Left lung (tissue), 10 donors: ENCODE data around the gene WDR26. TPM values are rescaled to one million over a fixed set of nuclear protein-coding genes. Genes with fewer than 3 reads are reported as not detected.
"Not testable (repeated sequence)": the region's sequence is repeated elsewhere in the genome, so short reads cannot be mapped to it uniquely, and the experiment has no call there.

ENCODE experiments used
- ATAC-seq: fragments of 200-7000 bp; cut with Tn5 transposase; one replicate; pipeline ENCODE4 v1.9.1; 2020; ENCODE audit warnings: moderate library complexity
- DNase-seq, 4 donors: peaks; one replicate each; pipeline ENCODE4 v3.0.0-alpha.2; 2013 to 2020
- H3K27ac ChIP-seq, 2 donors: fragments of 200-600 bp; sonication (generic) in 1 of 2; one replicate each; pipeline versions ENCODE4 v1.5.0 to v1.8.0; 2020 to 2021
- H3K27me3 ChIP-seq, 2 donors: fragments of 200-600 bp; sonication (generic) in 1 of 2; one replicate each; pipeline versions ENCODE4 v1.5.0 to v1.8.0; 2020 to 2021
- H3K36me3 ChIP-seq, 2 donors: fragments of 200-600 bp; sonication (generic) in 1 of 2; one replicate each; pipeline versions ENCODE4 v1.5.0 to v1.8.0; 2020 to 2021
- H3K4me1 ChIP-seq, 2 donors: fragments of 200-600 bp; one replicate each; pipeline ENCODE4 v1.8.0; 2021
- H3K4me3 ChIP-seq, 2 donors: fragments of 200-600 bp; sonication (generic) in 1 of 2; one replicate each; pipeline versions ENCODE4 v1.5.0 to v1.8.0; 2020 to 2021; ENCODE audit warnings: mild to moderate bottlenecking in 1 of 2
- H3K9me3 ChIP-seq, 2 donors: fragments of 200-600 bp; sonication (generic) in 1 of 2; one replicate each; pipeline versions ENCODE4 v1.5.0 to v1.8.0; 2020 to 2021
- intact Hi-C, 2 donors: fragments of 100-400 bp; cut with DNase I; formaldehyde crosslinking; loops; one replicate each; pipeline versions ENCODE4 v1.11.2 to v1.14.2; 2022
- polyA plus RNA-seq, 6 donors: library from polyadenylated mRNA; unstranded; fragments of 120-200 nt; gene quantifications; one replicate each; pipeline ENCODE4 v1.2.1, GENCODE V29; 2013; ENCODE audit not compliant: insufficient read length in 6 of 6
- total RNA-seq, 2 donors: library from RNA; stranded (reverse); fragmentation: NEBNext Ultra II Directional; extraction: Animal tissue kit (Norgen Biotek cat#: 25700); gene quantifications; one replicate each; pipeline ENCODE4 v1.2.1, GENCODE V29; 2021
- TF ChIP-seq, protein P1 (sequence below), 2 donors: fragments of 200-600 bp; sonication (generic) in 1 of 2; IDR thresholded peaks; one replicate each; pipeline versions ENCODE4 v1.5.0 to v1.8.0; 2021; ENCODE audit warnings: antibody characterized with exemption in 2 of 2
- donor health status: DM: no; HTN: yes; CAD: no.
- donor health status: DM: no; HTN: no; CAD: no.

WDR26 gene
- total and polyA plus RNA-seq, 8 donors: 84.5 to 108 (median 97.5) TPM

DNA sequence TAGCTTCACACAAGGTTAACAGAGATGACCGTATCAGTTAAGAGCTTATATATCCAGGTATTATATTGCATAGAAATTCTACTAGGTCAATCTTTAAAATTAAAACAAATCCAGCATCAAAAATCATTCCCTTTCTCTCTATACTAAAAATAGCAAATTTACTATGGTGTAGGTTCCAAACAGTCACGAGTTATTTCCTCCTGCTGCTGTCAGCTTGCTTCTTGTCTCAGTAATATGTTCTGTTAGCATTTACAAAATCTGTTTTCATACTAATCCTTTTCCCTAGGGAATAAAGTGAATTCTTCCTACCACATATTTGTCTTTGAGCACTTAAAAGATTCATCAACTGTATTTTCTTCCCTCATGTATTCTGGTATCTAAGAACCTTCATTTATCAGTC lies 2.5 kb downstream of the WDR26 start:
- H3K36me3 ChIP-seq: peaks cover 0 to 25% of the 10 kb centered on the region in 2 donors
- TF ChIP-seq, protein P1, sequence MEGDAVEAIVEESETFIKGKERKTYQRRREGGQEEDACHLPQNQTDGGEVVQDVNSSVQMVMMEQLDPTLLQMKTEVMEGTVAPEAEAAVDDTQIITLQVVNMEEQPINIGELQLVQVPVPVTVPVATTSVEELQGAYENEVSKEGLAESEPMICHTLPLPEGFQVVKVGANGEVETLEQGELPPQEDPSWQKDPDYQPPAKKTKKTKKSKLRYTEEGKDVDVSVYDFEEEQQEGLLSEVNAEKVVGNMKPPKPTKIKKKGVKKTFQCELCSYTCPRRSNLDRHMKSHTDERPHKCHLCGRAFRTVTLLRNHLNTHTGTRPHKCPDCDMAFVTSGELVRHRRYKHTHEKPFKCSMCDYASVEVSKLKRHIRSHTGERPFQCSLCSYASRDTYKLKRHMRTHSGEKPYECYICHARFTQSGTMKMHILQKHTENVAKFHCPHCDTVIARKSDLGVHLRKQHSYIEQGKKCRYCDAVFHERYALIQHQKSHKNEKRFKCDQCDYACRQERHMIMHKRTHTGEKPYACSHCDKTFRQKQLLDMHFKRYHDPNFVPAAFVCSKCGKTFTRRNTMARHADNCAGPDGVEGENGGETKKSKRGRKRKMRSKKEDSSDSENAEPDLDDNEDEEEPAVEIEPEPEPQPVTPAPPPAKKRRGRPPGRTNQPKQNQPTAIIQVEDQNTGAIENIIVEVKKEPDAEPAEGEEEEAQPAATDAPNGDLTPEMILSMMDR (IDR thresholded peaks at IDR 0.05): no peak
- H3K27ac ChIP-seq: peak overlapping the region; percentile 94 to 96
- H3K9me3 ChIP-seq: no peaks in the 10 kb centered on the region
- ATAC-seq: no peak
- H3K27me3 ChIP-seq: no peaks in the 10 kb centered on the region
- H3K4me3 ChIP-seq: peak overlapping the region; percentile 72 to 93
- DNase-seq: no peak
- intact Hi-C loops: no loop called here
- H3K4me1 ChIP-seq: peaks cover 39 to 78% of the 10 kb centered on the region in 2 donors

- DNase-seq: no peak
- Histone ChIP-seq H3K27ac (peak overlapping the region; percentile 94 to 96), H3K9me3 (no peaks in the 10 kb centered on the region), H3K4me1 (peaks cover 40 to 77% of the 10 kb centered on the region in 2 donors), H3K36me3 (peaks cover 0 to 29% of the 10 kb centered on the region in 2 donors), H3K4me3 (peak overlapping the region in 1 of 2 donors; percentile 93), H3K27me3 (no peaks in the 10 kb centered on the region)
- intact Hi-C loops: no loop called here
- no peak for ATAC-seq
- TF ChIP-seq, protein P1 (IDR thresholded peaks at IDR 0.05): no peak
Observed at GRCh38 chr1:224431726-224432125, 2.9 kb downstream of the WDR26 start.

DNA sequence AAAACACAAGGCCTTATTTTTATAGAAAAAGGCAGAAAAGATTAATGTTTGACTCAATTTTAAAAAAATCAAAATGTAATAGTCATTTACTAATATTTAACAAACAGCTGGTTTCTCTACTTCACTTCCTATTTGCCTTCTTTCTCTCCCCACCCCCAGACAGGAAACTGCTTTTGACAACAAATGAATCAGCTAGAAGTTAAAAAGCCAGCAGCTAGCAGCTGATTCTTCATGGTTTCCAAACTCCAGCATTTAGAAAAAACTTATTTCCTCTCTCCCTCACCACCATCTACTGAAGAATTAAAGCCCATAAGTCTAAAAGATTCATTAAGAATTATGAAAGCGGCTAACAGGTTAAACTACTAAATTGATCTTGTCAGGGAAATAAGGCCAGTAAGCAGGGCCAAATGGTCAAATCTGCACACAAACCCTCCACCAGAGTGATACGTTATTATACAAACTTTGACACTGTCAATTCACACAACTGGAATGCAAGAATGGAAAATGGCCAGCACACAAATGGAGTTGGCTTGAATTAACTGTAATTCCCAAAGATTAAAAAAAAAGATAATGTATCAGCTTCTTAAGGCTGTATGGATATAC lies 4.0 kb downstream of the WDR26 start:
- H3K36me3 ChIP-seq: peaks cover 0 to 40% of the 10 kb centered on the region in 2 donors
- peaks cover 36 to 66% of the 10 kb centered on the region in 2 donors for H3K4me1 ChIP-seq
- H3K27me3 ChIP-seq: no peaks in the 10 kb centered on the region
- DNase-seq: peak in 2 of 4 donors; percentile 59 to 75
- TF ChIP-seq, protein P1 (IDR thresholded peaks at IDR 0.05): no peak
- H3K9me3 ChIP-seq: no peaks in the 10 kb centered on the region
- intact Hi-C loops: no loop called here
- no peak for ATAC-seq
- H3K4me3 ChIP-seq: peak overlapping the region in 1 of 2 donors; percentile 93
- peak overlapping the region; percentile 94 to 96 for H3K27ac ChIP-seq

DNA sequence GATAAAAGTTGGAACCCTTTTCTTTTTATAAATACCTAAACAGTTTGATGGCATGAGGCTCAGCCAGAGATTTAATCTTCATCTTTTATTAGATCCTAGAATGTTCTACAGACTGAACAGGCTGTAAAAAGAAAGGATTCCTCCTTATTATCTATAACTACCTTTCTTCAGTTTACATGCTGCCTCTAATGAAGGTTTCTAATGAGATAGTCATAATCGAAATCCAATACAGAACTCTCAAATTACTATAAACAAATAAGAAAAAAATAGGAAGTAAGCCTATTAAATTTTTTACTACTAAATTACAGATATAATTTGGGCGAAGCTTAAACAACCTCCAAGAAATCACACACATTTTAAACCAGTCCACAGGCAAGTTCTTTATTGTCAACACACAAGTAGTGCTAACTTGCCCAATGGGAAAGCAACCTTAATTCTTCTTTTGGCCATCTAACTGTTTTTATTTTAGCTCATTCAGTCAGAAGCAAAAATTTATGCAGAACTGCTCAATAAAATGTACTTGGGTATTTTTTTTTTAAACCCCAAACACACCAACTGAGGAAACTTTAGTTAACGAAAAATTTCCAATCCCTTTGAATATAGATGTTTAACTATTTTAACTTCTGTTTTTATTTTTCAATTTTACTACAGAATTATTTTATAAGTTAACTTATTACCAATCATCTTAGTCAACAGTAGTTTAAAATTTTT lies 4.8 kb downstream of the WDR26 start:
- Histone ChIP-seq H3K36me3 (peaks cover 0 to 47% of the 10 kb centered on the region in 2 donors), H3K4me3 (peak overlapping the region in 1 of 2 donors; percentile 93), H3K27me3 (no peaks in the 10 kb centered on the region), H3K9me3 (no peaks in the 10 kb centered on the region), H3K4me1 (peaks cover 32 to 59% of the 10 kb centered on the region in 2 donors), H3K27ac (peak overlapping the region; percentile 94 to 96)
- no peak for DNase-seq
- TF ChIP-seq, protein P1 (IDR thresholded peaks at IDR 0.05): no peak
- no peak for ATAC-seq
- intact Hi-C loops: no loop called here

DNA sequence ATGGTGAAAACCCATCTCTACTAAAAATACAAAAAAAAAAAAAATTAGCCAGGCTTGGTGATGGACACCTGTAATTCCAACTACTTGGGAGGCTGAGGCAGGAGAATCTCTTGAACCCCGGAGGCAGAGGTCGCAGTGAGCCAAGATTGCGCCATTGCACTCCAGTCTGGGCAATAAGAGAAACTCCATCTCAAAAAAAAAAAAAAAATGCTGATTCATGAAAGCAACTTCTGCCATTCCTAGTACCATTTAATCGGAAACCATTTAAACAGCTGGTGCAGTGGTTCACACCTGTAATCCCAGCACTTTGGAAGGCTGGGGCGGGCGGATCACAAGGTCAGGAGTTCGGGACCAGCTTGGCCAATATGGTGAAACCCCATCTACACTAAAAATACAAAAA lies 5.9 kb downstream of the WDR26 start:
- intact Hi-C loops, DNase-seq, ATAC-seq, H3K27me3 ChIP-seq, H3K9me3 ChIP-seq, H3K4me3 ChIP-seq: not testable (repeated sequence)
- Histone ChIP-seq H3K27ac (peak overlapping the region in 1 of 2 donors; percentile 94), H3K4me1 (peaks cover 32 to 59% of the 10 kb centered on the region in 2 donors), H3K36me3 (peaks cover 5 to 58% of the 10 kb centered on the region in 2 donors)
